K562 (cell line): ENCODE results near the gene EML3. TPM values are rescaled to one million over a fixed set of nuclear protein-coding genes. Genes with fewer than 3 reads are reported as not detected.
A peak's percentile ranks its signal among the peaks of the same experiment; 100 is the strongest.

Experiments used
- ARHGAP35 ChIP-seq: fragments of 450-650 bp; IDR thresholded peaks from 2 replicates; pipeline ENCODE4 v1.6.1; 2018; ENCODE audit not compliant: partially characterized antibody
- ARID1B ChIP-seq: fragments of 450-650 bp; IDR thresholded peaks from 2 replicates; pipeline ENCODE4 v1.6.1; 2016; ENCODE audit warnings: antibody characterized with exemption, mild to moderate bottlenecking, inconsistent platforms
- ATF7 ChIP-seq: fragments of 450-650 bp; IDR thresholded peaks from 2 replicates; pipeline ENCODE4 v1.7.1; 2014; ENCODE audit warnings: mild to moderate bottlenecking, moderate library complexity
- HMGN3 ChIP-seq: IDR thresholded peaks from 2 replicates; pipeline ENCODE4 v1.6.1; 2011; ENCODE audit warnings: borderline replicate concordance, low read depth, mild to moderate bottlenecking, mixed read lengths, low read length; ENCODE audit not compliant: insufficient read length; ENCODE audit errors: extremely low read depth
- HNRNPLL ChIP-seq: fragments of 200-400 bp; formaldehyde crosslinking; IDR thresholded peaks from 2 replicates; pipeline ENCODE4 v1.6.1; 2017; ENCODE audit warnings: low read length, low read depth, mild to moderate bottlenecking; ENCODE audit not compliant: poor library complexity, severe bottlenecking
- HNRNPUL1 ChIP-seq: fragments of 200-400 bp; formaldehyde crosslinking; IDR thresholded peaks from 2 replicates; pipeline ENCODE4 v1.6.1; 2017; ENCODE audit warnings: low read length
- HOMEZ ChIP-seq: fragments of 250-450 bp; sonication (Bioruptor Pico); IDR thresholded peaks from 2 replicates; pipeline ENCODE4 v1.4.0; 2020; ENCODE audit warnings: mild to moderate bottlenecking, moderate library complexity
- IRF1 ChIP-seq: sonication (generic); formaldehyde crosslinking; IDR thresholded peaks from 2 replicates; pipeline ENCODE4 v1.8.0; 2022; ENCODE audit warnings: missing genetic modification reagents, mild to moderate bottlenecking, borderline replicate concordance
- KDM1A ChIP-seq, 2 experiments: fragments of 450-650 bp; IDR thresholded peaks; 2 replicates each; pipeline ENCODE4 v1.6.1; 2016; ENCODE audit warnings: mild to moderate bottlenecking in 2 of 2
- MCM7 ChIP-seq, 2 experiments: fragments of 450-650 bp; IDR thresholded peaks; 2 replicates each; pipeline ENCODE4 v1.6.1; 2016 to 2018
- MECOM ChIP-seq: fragments of 250-450 bp; sonication (Bioruptor Pico); IDR thresholded peaks from 2 replicates; pipeline ENCODE4 v1.8.0; 2022; ENCODE audit warnings: inconsistent platforms
- MIER1 ChIP-seq: fragments of 450-650 bp; IDR thresholded peaks from 2 replicates; pipeline ENCODE4 v1.6.1; 2016; ENCODE audit warnings: antibody characterized with exemption, mild to moderate bottlenecking, low read depth
- MTA1 ChIP-seq: fragments of 450-650 bp; IDR thresholded peaks from 2 replicates; pipeline ENCODE4 v1.6.1; 2017; ENCODE audit warnings: borderline replicate concordance
- MYBL2 ChIP-seq, 2 experiments: fragments of 450-650 bp in 1 of 2; sonication (generic) in 1 of 2; formaldehyde crosslinking in 1 of 2; IDR thresholded peaks; 2 replicates each; pipeline versions ENCODE4 v1.6.1 to v1.8.1; 2017 to 2022; ENCODE audit warnings: borderline replicate concordance in 1 of 2, inconsistent platforms in 1 of 2, low read depth in 1 of 2, mild to moderate bottlenecking in 1 of 2, missing genetic modification reagents in 1 of 2, moderate library complexity in 1 of 2
- MYNN ChIP-seq, 2 experiments: sonication (generic); formaldehyde crosslinking in 1 of 2; IDR thresholded peaks; 2 replicates each; pipeline versions ENCODE4 v1.5.0 to v1.6.1; 2016 to 2020; ENCODE audit warnings: antibody characterized with exemption in 1 of 2, missing genetic modification reagents in 1 of 2
- POLR2G ChIP-seq: fragments of 200-400 bp; formaldehyde crosslinking; IDR thresholded peaks from 2 replicates; pipeline ENCODE4 v1.6.1; 2017; ENCODE audit warnings: low read depth, mild to moderate bottlenecking, antibody characterized with exemption, low read length, moderate library complexity
- RB1 ChIP-seq: fragments of 450-650 bp; IDR thresholded peaks from 2 replicates; pipeline ENCODE4 v1.6.1; 2017; ENCODE audit warnings: low read depth, mild to moderate bottlenecking
- SAFB2 ChIP-seq: fragments of 200-400 bp; formaldehyde crosslinking; IDR thresholded peaks from 2 replicates; pipeline ENCODE4 v1.6.1; 2018; ENCODE audit warnings: borderline replicate concordance, low read length, low read depth, moderate library complexity; ENCODE audit not compliant: severe bottlenecking
- TAF15 ChIP-seq: fragments of 200-400 bp; formaldehyde crosslinking; IDR thresholded peaks from 2 replicates; pipeline ENCODE4 v1.6.1; 2017; ENCODE audit warnings: mild to moderate bottlenecking, low read depth, low read length, moderate library complexity
- ZC3H11A ChIP-seq: IDR thresholded peaks from 2 replicates; pipeline ENCODE4 v1.6.1; 2012; ENCODE audit warnings: low read depth, low read length, improper control_type of control experiment
- ZFP1 ChIP-seq: fragments of 450-650 bp; formaldehyde crosslinking; IDR thresholded peaks from 2 replicates; pipeline ENCODE4 v1.4.0; 2020; ENCODE audit warnings: mild to moderate bottlenecking, mixed read lengths
- ZNF408 ChIP-seq: fragments of 250-450 bp; sonication (Bioruptor Pico); IDR thresholded peaks from 2 replicates; pipeline ENCODE4 v1.4.0; 2020; ENCODE audit warnings: low read depth, mild to moderate bottlenecking, moderate library complexity
- ZNF696 ChIP-seq: fragments of 250-450 bp; sonication (Bioruptor Pico); conservative IDR thresholded peaks from 2 replicates; pipeline ENCODE4 v1.4.0; 2020; ENCODE audit warnings: mild to moderate bottlenecking, moderate library complexity
- polyA plus RNA-seq, 8 experiments: library from polyadenylated mRNA; depleted of rRNA in 4 of 8; stranded (reverse) in 5 of 8; unstranded in 3 of 8; fragments of >200 nt; fragmentation: Nextera tagmentation in 2 of 8; fragmentation: Illumina TruSeq in 1 of 8; extraction: Ambion mirVana in 2 of 8; extraction: Trizol in 1 of 8; gene quantifications; 2 replicates each; pipeline versions ENCODE4 v1.2.1 to v1.2.3, GENCODE V29; 2011 to 2014; ENCODE audit warnings: inconsistent platforms in 1 of 8, missing spikeins in 1 of 8
- total RNA-seq, 7 experiments: library from RNA; depleted of rRNA in 6 of 7; stranded (reverse); fragments of >200 nt in 6 of 7; fragmentation: Illumina TruSeq in 2 of 7; extraction: Trizol in 2 of 7; gene quantifications; 2 replicates each; pipeline versions ENCODE4 v1.2.1 to v1.2.3, GENCODE V29; 2011 to 2021; ENCODE audit warnings: low replicate concordance in 1 of 7
- TF ChIP-seq, protein P1 (sequence below): IDR thresholded peaks from 2 replicates; pipeline ENCODE4 v1.6.1; 2014; ENCODE audit warnings: antibody characterized with exemption
- TF ChIP-seq, protein P2 (sequence below): fragments of 450-650 bp; IDR thresholded peaks from 2 replicates; pipeline ENCODE4 v1.6.1; 2016

EML3 gene
- total and polyA plus RNA-seq, 9 of the 15 experiments (the other 6 are each of a cell fraction or from before 2014, with no cell fraction given), result 0.32 to 90.5 (median 26.4) TPM

GRCh38 chr11:62613291-62613778 is 760 bp upstream of the EML3 start (continued):
- TF ChIP-seq HOMEZ, result no peak
- no peak for TF ChIP-seq HNRNPUL1
- 0 out of 2 replicates have a peak, but pooled peaks have one; percentile 14 for TF ChIP-seq MYNN (IDR thresholded peaks at IDR 0.05)
- TF ChIP-seq MYNN (CRISPR knock-in tag; IDR thresholded peaks at IDR 0.05), result no peak
- TF ChIP-seq TAF15, result no peak
- no peak for TF ChIP-seq MCM7 (IDR thresholded peaks at IDR 0.05)
- no peak for TF ChIP-seq HMGN3
- TF ChIP-seq MTA1, result no peak
- no peak for TF ChIP-seq MIER1
- TF ChIP-seq, protein P1, sequence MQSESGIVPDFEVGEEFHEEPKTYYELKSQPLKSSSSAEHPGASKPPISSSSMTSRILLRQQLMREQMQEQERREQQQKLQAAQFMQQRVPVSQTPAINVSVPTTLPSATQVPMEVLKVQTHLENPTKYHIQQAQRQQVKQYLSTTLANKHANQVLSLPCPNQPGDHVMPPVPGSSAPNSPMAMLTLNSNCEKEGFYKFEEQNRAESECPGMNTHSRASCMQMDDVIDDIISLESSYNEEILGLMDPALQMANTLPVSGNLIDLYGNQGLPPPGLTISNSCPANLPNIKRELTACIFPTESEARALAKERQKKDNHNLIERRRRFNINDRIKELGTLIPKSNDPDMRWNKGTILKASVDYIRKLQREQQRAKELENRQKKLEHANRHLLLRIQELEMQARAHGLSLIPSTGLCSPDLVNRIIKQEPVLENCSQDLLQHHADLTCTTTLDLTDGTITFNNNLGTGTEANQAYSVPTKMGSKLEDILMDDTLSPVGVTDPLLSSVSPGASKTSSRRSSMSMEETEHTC, result no peak
- no peak for TF ChIP-seq SAFB2
- no peak for TF ChIP-seq ATF7
- TF ChIP-seq ZC3H11A, result no peak
- TF ChIP-seq ARID1B, result no peak
- no peak for TF ChIP-seq IRF1 (CRISPR knock-in tag)
- no peak for TF ChIP-seq ZFP1
- peak; percentile 79 for TF ChIP-seq POLR2G
- TF ChIP-seq, protein P2, sequence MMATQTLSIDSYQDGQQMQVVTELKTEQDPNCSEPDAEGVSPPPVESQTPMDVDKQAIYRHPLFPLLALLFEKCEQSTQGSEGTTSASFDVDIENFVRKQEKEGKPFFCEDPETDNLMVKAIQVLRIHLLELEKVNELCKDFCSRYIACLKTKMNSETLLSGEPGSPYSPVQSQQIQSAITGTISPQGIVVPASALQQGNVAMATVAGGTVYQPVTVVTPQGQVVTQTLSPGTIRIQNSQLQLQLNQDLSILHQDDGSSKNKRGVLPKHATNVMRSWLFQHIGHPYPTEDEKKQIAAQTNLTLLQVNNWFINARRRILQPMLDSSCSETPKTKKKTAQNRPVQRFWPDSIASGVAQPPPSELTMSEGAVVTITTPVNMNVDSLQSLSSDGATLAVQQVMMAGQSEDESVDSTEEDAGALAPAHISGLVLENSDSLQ, result peak; percentile 0; the same call in 1 of the 2 replicates
- no peak for TF ChIP-seq ZNF696
- TF ChIP-seq HNRNPLL, result no peak
- TF ChIP-seq ZNF408 (CRISPR knock-in tag), result no peak
- no peak for TF ChIP-seq RB1
- TF ChIP-seq MECOM, result no peak
- no peak for TF ChIP-seq ARHGAP35
- no peak for TF ChIP-seq MYBL2 (IDR thresholded peaks at IDR 0.05; ENCODE audit: low read depth)
- no peak for TF ChIP-seq MYBL2 (CRISPR knock-in tag; IDR thresholded peaks at IDR 0.05; ENCODE audit: borderline replicate concordance)
- TF ChIP-seq KDM1A (IDR thresholded peaks at IDR 0.05), result no peak
